Transverse colon (tissue), 4 donors: ENCODE results near the gene SAA1. TPM values are rescaled to one million over a fixed set of nuclear protein-coding genes. Genes with fewer than 3 reads are reported as not detected.

Experiments
- DNase-seq: peaks from one replicate; pipeline ENCODE4 v3.0.0-alpha.2; 2019
- H3K27ac ChIP-seq, 4 donors: fragments of 200-600 bp; sonication (generic); 2 replicates each; pipeline ENCODE4 v1.5.1; 2016 to 2018; ENCODE audit warnings: inconsistent platforms in 4 of 4
- H3K27me3 ChIP-seq: fragments of 200-600 bp; sonication (generic); 2 replicates; pipeline ENCODE4 v1.5.1; 2017; ENCODE audit warnings: inconsistent platforms
- H3K36me3 ChIP-seq, 4 donors: fragments of 200-600 bp; sonication (generic); 2 replicates each; pipeline ENCODE4 v1.5.1; 2017 to 2019; ENCODE audit warnings: inconsistent platforms in 4 of 4
- H3K4me1 ChIP-seq, 4 donors: fragments of 200-600 bp; sonication (generic); 2 replicates each; pipeline ENCODE4 v1.5.1; 2017 to 2020; ENCODE audit warnings: inconsistent platforms in 4 of 4
- H3K4me3 ChIP-seq, 4 donors: fragments of 200-600 bp; sonication (generic); 1 replicate in 1 of 4; 2 replicates in 3 of 4; pipeline versions ENCODE4 v1.5.1 to v1.6.1; 2017 to 2019; ENCODE audit warnings: inconsistent platforms in 4 of 4
- H3K9me3 ChIP-seq, 2 donors: fragments of 200-600 bp; sonication (generic); 2 replicates each; pipeline ENCODE4 v1.5.1; 2017 to 2019; ENCODE audit warnings: inconsistent platforms in 2 of 2
- CTCF ChIP-seq, 5 experiments: fragments of 200-600 bp in 3 of 5; fragments of 450-650 bp in 2 of 5; sonication (generic) in 3 of 5; IDR thresholded peaks; 1 replicate in 2 of 5; 2 replicates in 3 of 5; pipeline ENCODE4 v1.5.1; 2016 to 2017; ENCODE audit warnings: antibody characterized with exemption in 5 of 5, inconsistent platforms in 3 of 5, mild to moderate bottlenecking in 2 of 5, moderate library complexity in 1 of 5
- EP300 ChIP-seq: sonication (generic); formaldehyde crosslinking; IDR thresholded peaks from one replicate; pipeline ENCODE4 v1.6.1; 2017; ENCODE audit warnings: antibody characterized with exemption, low read depth
- POLR2A ChIP-seq: fragments of 450-650 bp; IDR thresholded peaks from one replicate; pipeline ENCODE4 v1.6.1; 2016; ENCODE audit warnings: antibody characterized with exemption, mild to moderate bottlenecking, moderate library complexity
- POLR2AphosphoS5 ChIP-seq, 3 donors: sonication (generic); formaldehyde crosslinking; IDR thresholded peaks; one replicate each; pipeline ENCODE4 v1.6.1; 2016; ENCODE audit warnings: antibody characterized with exemption in 3 of 3
- WGBS, 2 donors: methylation state at CpG; one replicate each; pipeline ENCODE4 v1.1.5; 2018; ENCODE audit warnings: low coverage in 1 of 2; 5-methylcytosine and 5-hydroxymethylcytosine counted together
- in situ Hi-C, 4 donors: fragments of 200-750 bp; cut with MboI; loops; one replicate each; pipeline versions ENCODE4 v1.15.0 to v1.15.1; 2017; ENCODE audit warnings: low sequenced_read_pairs in 3 of 4, low pct_ligation_motif_present in 1 of 4, low pct_unique_long_range_greater_than_20kb in 1 of 4
- intact Hi-C: fragments of 100-400 bp; cut with DNase I; formaldehyde crosslinking; loops from one replicate; pipeline ENCODE4 v1.15.1; 2023; ENCODE audit warnings: low total_unique reads
- total RNA-seq, 4 donors: library from RNA; depleted of rRNA; stranded (reverse); fragments of >200 nt; gene quantifications; one replicate each; pipeline ENCODE4 v1.1.0, GENCODE V29; 2016

SAA1 gene
- total RNA-seq, 4 donors from 2014 or later, result 6.0 to 38.9 (median 17.1) TPM; not detected in 1

- intact Hi-C loops (loop anchor here (10.0 kb wide), 1 partner anchor 211 kb away; the partner anchor contains the start of gene TSG101), in situ Hi-C loops (no loop called here)
- H3K4me3 ChIP-seq, result no peak overlapping the region
- H3K27ac ChIP-seq, result no peak overlapping the region
- WGBS, 2 donors, result 80 to 100% methylated on average over 2 to 10 of the region's 10 CpGs
- TF ChIP-seq CTCF (IDR thresholded peaks at IDR 0.05) (no peak), POLR2A (no peak), EP300 (no peak), POLR2AphosphoS5 (IDR thresholded peaks at IDR 0.05) (no peak)
- H3K9me3 ChIP-seq, result no peaks in the 10 kb centered on the region
- peaks cover 0 to 10% (median 5%) of the 10 kb centered on the region in 4 donors for H3K36me3 ChIP-seq
- H3K27me3 ChIP-seq, result no peaks in the 10 kb centered on the region
- DNase-seq, result no peak
- peaks cover 0 to 4% (median 0%) of the 10 kb centered on the region in 4 donors for H3K4me1 ChIP-seq
Measured at GRCh38 chr11:18313965-18314763, 48.1 kb downstream of the SAA1 start.

- intact Hi-C loops, result loop anchor here (10.0 kb wide), 1 partner anchor 210 kb away; the partner anchor contains the start of gene TSG101
- H3K4me1 ChIP-seq, result peaks cover 0 to 11% (median 0%) of the 10 kb centered on the region in 4 donors
- in situ Hi-C loops, result no loop called here
- H3K27me3 ChIP-seq, result no peaks in the 10 kb centered on the region
- DNase-seq, result no peak
- no peak for TF ChIP-seq EP300
- TF ChIP-seq POLR2A, result no peak
- TF ChIP-seq CTCF (IDR thresholded peaks at IDR 0.05), result no peak
- TF ChIP-seq POLR2AphosphoS5 (IDR thresholded peaks at IDR 0.05), result no peak
- no peak overlapping the region for H3K4me3 ChIP-seq
- H3K36me3 ChIP-seq, result peaks cover 0 to 6% (median 2%) of the 10 kb centered on the region in 4 donors
- H3K27ac ChIP-seq, result no peak overlapping the region
- WGBS, 2 donors, result 91 to 100% methylated on average over 3 to 9 of the region's 9 CpGs
- H3K9me3 ChIP-seq, result no peaks in the 10 kb centered on the region
Measured at GRCh38 chr11:18314784-18315523, 48.9 kb downstream of the SAA1 start.

GRCh38 chr11:18315893-18316292 is 49.8 kb downstream of the SAA1 start:
- in situ Hi-C loops, result no loop called here
- H3K9me3 ChIP-seq, result no peaks in the 10 kb centered on the region

More at GRCh38 chr11:18315893-18316292, 49.8 kb downstream of the SAA1 start:
- Histone ChIP-seq H3K4me3 (no peak overlapping the region), H3K4me1 (peaks cover 0 to 21% (median 2%) of the 10 kb centered on the region in 4 donors), H3K36me3 (no peaks in the 10 kb centered on the region), H3K27me3 (no peaks in the 10 kb centered on the region), H3K27ac (no peak overlapping the region)
- 93 to 100% methylated on average over 1 to 2 of the region's 2 CpGs for WGBS, 2 donors
- no peak for DNase-seq
- TF ChIP-seq EP300, result no peak
- no peak for TF ChIP-seq CTCF (IDR thresholded peaks at IDR 0.05)
- TF ChIP-seq POLR2AphosphoS5 (IDR thresholded peaks at IDR 0.05), result no peak
- no peak for TF ChIP-seq POLR2A
- intact Hi-C loops, result loop anchor here (10.0 kb wide), 1 partner anchor 209 kb away; the partner anchor contains the start of gene TSG101
